WERI-Rb-1 (cell line): ENCODE measurements around the gene ACVR2B.

Source experiments
- DNase-seq: peaks from one replicate; pipeline ENCODE4 v3.0.0-alpha.2; 2020
- H3K27ac ChIP-seq: fragments of 250-450 bp; sonication (Bioruptor Pico); 2 replicates; pipeline ENCODE4 v1.5.1; 2020; ENCODE audit warnings: mild to moderate bottlenecking, moderate library complexity
- H3K27me3 ChIP-seq: fragments of 250-450 bp; sonication (Bioruptor Pico); 2 replicates; pipeline ENCODE4 v1.5.1; 2021; ENCODE audit warnings: mild to moderate bottlenecking, low read depth, moderate library complexity; ENCODE audit not compliant: insufficient read depth, severe bottlenecking
- H3K36me3 ChIP-seq: fragments of 250-450 bp; sonication (Bioruptor Pico); 2 replicates; pipeline ENCODE4 v1.5.1; 2020; ENCODE audit warnings: mild to moderate bottlenecking, moderate library complexity
- H3K4me3 ChIP-seq: 2 replicates; pipeline ENCODE4 v1.5.1; 2011; ENCODE audit warnings: low read depth, mild to moderate bottlenecking, control low read depth, low read length
- H3K9me3 ChIP-seq: fragments of 250-450 bp; sonication (Bioruptor Pico); 2 replicates; pipeline ENCODE4 v1.5.1; 2021; ENCODE audit warnings: mild to moderate bottlenecking, moderate library complexity; ENCODE audit not compliant: severe bottlenecking
- CTCF ChIP-seq: IDR thresholded peaks from 2 replicates; pipeline ENCODE4 v1.5.1; 2011; ENCODE audit warnings: low read depth, mild to moderate bottlenecking, control low read depth, inconsistent platforms, low read length

ACVR2B gene

GRCh38 chr3:38528457-38528856 lies 74.8 kb downstream of the ACVR2B start:
- H3K36me3 ChIP-seq = peaks cover 11% of the 10 kb centered on the region
- no peaks in the 10 kb centered on the region for H3K9me3 ChIP-seq
- H3K4me3 ChIP-seq = no peak overlapping the region
- TF ChIP-seq CTCF = peak; percentile 73
- H3K27me3 ChIP-seq = no peaks in the 10 kb centered on the region
- DNase-seq = peak; percentile 70
- no peak overlapping the region for H3K27ac ChIP-seq

GRCh38 chr3:38532529-38532928 lies 78.8 kb downstream of the ACVR2B start:
- Histone ChIP-seq H3K36me3 (no peaks in the 10 kb centered on the region; the same call in none of the 2 replicates), H3K27ac (no peak overlapping the region)
- no peak for TF ChIP-seq CTCF

GRCh38 chr3:38533285-38533976 lies 79.7 kb downstream of the ACVR2B start:
- no peaks in the 10 kb centered on the region for H3K27me3 ChIP-seq
- H3K36me3 ChIP-seq = no peaks in the 10 kb centered on the region; the same call in 1 of the 2 replicates
- DNase-seq = no peak
- no peaks in the 10 kb centered on the region for H3K9me3 ChIP-seq
- no peak for TF ChIP-seq CTCF
- no peak overlapping the region for H3K4me3 ChIP-seq
- H3K27ac ChIP-seq = no peak overlapping the region

More at GRCh38 chr3:38532529-38532928, 78.8 kb downstream of the ACVR2B start:
- H3K4me3 ChIP-seq = no peak overlapping the region
- no peak for DNase-seq
- no peaks in the 10 kb centered on the region for H3K27me3 ChIP-seq
- no peaks in the 10 kb centered on the region for H3K9me3 ChIP-seq

GRCh38 chr3:38534180-38534579 lies 80.5 kb downstream of the ACVR2B start:
- H3K27me3 ChIP-seq = no peaks in the 10 kb centered on the region
- H3K4me3 ChIP-seq = no peak overlapping the region
- no peak for DNase-seq
- H3K27ac ChIP-seq = no peak overlapping the region
- H3K36me3 ChIP-seq = no peaks in the 10 kb centered on the region; the same call in 1 of the 2 replicates
- H3K9me3 ChIP-seq = no peaks in the 10 kb centered on the region
- no peak for TF ChIP-seq CTCF

GRCh38 chr3:38534604-38535003 lies 80.9 kb downstream of the ACVR2B start:
- Histone ChIP-seq H3K27ac (no peak overlapping the region), H3K27me3 (no peaks in the 10 kb centered on the region), H3K9me3 (no peaks in the 10 kb centered on the region), H3K36me3 (no peaks in the 10 kb centered on the region; the same call in 1 of the 2 replicates), H3K4me3 (no peak overlapping the region)
- no peak for TF ChIP-seq CTCF
- no peak for DNase-seq

GRCh38 chr3:38536671-38537070 lies 83.0 kb downstream of the ACVR2B start:
- Histone ChIP-seq H3K9me3 (no peaks in the 10 kb centered on the region), H3K27ac (no peak overlapping the region), H3K4me3 (no peak overlapping the region), H3K36me3 (no peaks in the 10 kb centered on the region; the same call in 1 of the 2 replicates), H3K27me3 (no peaks in the 10 kb centered on the region)
- no peak for DNase-seq
- no peak for TF ChIP-seq CTCF
